CD8-positive, alpha-beta memory T cell (primary cell): ENCODE results near the gene RETREG1. TPM values are rescaled to one million over a fixed set of nuclear protein-coding genes. Genes with fewer than 3 reads are reported as not detected.

Experiments used
- CTCF ChIA-PET: fragments of 350-600 bp; sonication (Branson Sonifier 250); formaldehyde crosslinking; loops from one replicate; lab custom pipeline; 2021; ENCODE audit warnings: antibody characterized with exemption; lab: Charles Lee
- POLR2A ChIA-PET: fragments of 350-600 bp; sonication (Branson Sonifier 250); formaldehyde crosslinking; loops from one replicate; lab custom pipeline; 2021; ENCODE audit warnings: antibody characterized with exemption; lab: Charles Lee
- DNase-seq, 5 donors: peaks; one replicate each; pipeline versions ENCODE4 v3.0.0 to v3.0.0-alpha.2; 2020 to 2022; ENCODE audit warnings: mixed read lengths in 1 of 5
- H3K27ac ChIP-seq: one replicate; pipeline ENCODE4 v1.7.0; 2013; ENCODE audit warnings: low read depth, mild to moderate bottlenecking, low read length, moderate library complexity
- H3K27me3 ChIP-seq: 2 replicates; pipeline ENCODE4 v1.7.0; 2013; ENCODE audit warnings: low read length, mild to moderate bottlenecking; ENCODE audit not compliant: insufficient read depth, poor library complexity, severe bottlenecking
- H3K36me3 ChIP-seq: 2 replicates; pipeline ENCODE4 v1.7.0; 2013; ENCODE audit warnings: mild to moderate bottlenecking, low read length, moderate library complexity; ENCODE audit not compliant: insufficient read depth
- H3K4me1 ChIP-seq: 2 replicates; pipeline ENCODE4 v1.7.0; 2013; ENCODE audit warnings: mild to moderate bottlenecking, low read length, moderate library complexity; ENCODE audit not compliant: insufficient read depth
- H3K4me3 ChIP-seq: 2 replicates; pipeline ENCODE4 v1.7.0; 2013; ENCODE audit warnings: mild to moderate bottlenecking, low read length
- H3K9me3 ChIP-seq: 2 replicates; pipeline ENCODE4 v1.7.0; 2013; ENCODE audit warnings: mild to moderate bottlenecking, low read length
- H3K27ac Mint-ChIP-seq, 8 donors: one replicate each; pipeline ENCODE4 v1.8.0; 2020 to 2021; ENCODE audit warnings: mixed read lengths in 8 of 8, mild to moderate bottlenecking in 6 of 8, inconsistent platforms in 3 of 8, moderate library complexity in 3 of 8
- H3K27me3 Mint-ChIP-seq, 2 donors: one replicate each; pipeline ENCODE4 v1.8.0; 2020 to 2021; ENCODE audit warnings: mixed read lengths in 2 of 2, mild to moderate bottlenecking in 1 of 2, moderate library complexity in 1 of 2
- H3K36me3 Mint-ChIP-seq, 3 donors: one replicate each; pipeline ENCODE4 v1.8.0; 2020 to 2021; ENCODE audit warnings: mixed read lengths in 3 of 3, inconsistent platforms in 1 of 3, mild to moderate bottlenecking in 1 of 3
- H3K4me1 Mint-ChIP-seq, 3 donors: one replicate each; pipeline ENCODE4 v1.8.0; 2020 to 2021; ENCODE audit warnings: mixed read lengths in 3 of 3, inconsistent platforms in 1 of 3, mild to moderate bottlenecking in 1 of 3
- H3K4me3 Mint-ChIP-seq, 7 donors: one replicate each; pipeline ENCODE4 v1.8.0; 2020 to 2021; ENCODE audit warnings: mixed read lengths in 7 of 7, mild to moderate bottlenecking in 6 of 7, moderate library complexity in 4 of 7, inconsistent platforms in 2 of 7
- H3K9me3 Mint-ChIP-seq, 5 donors: one replicate each; pipeline ENCODE4 v1.8.0; 2020 to 2022; ENCODE audit warnings: mixed read lengths in 5 of 5, mild to moderate bottlenecking in 3 of 5, moderate library complexity in 2 of 5, inconsistent platforms in 1 of 5
- polyA plus RNA-seq: library from polyadenylated mRNA; unstranded; fragments of 300-500 nt; fragmentation: Illumina TruSeq; gene quantifications from one replicate; pipeline ENCODE4 v1.2.3, GENCODE V29; 2021
- total RNA-seq, 2 experiments: library from RNA; stranded (reverse); gene quantifications; one replicate each; pipeline ENCODE4 v1.2.3, GENCODE V29; 2021

The RETREG1 gene
- total and polyA plus RNA-seq, 3 experiments from 2014 or later, result 11.4 to 48.1 (median 12.1) TPM

GRCh38 chr5:16531063-16531648 is 85.6 kb downstream of the RETREG1 start:
- H3K27me3 ChIP-seq, result no peaks in the 10 kb centered on the region
- CTCF ChIA-PET, result interaction anchor here (1.0 kb wide), 1 partner anchor 12 kb away, joined by 4 read pairs; no protein-coding TSS in a partner anchor

GRCh38 chr5:16529306-16529705 is 87.5 kb downstream of the RETREG1 start:
- Histone ChIP-seq H3K4me1 (no peaks in the 10 kb centered on the region), H3K4me3 (no peak overlapping the region), H3K27ac (no peak overlapping the region), H3K36me3 (no peaks in the 10 kb centered on the region), H3K9me3 (no peaks in the 10 kb centered on the region), H3K27me3 (no peaks in the 10 kb centered on the region)
- Mint-ChIP-seq H3K27ac (no peak overlapping the region), H3K27me3 (no peaks in the 10 kb centered on the region), H3K9me3 (no peaks in the 10 kb centered on the region), H3K4me1 (peaks cover 2 to 44% (median 15%) of the 10 kb centered on the region in 3 donors), H3K4me3 (no peak overlapping the region), H3K36me3 (peaks cover 2 to 16% (median 2%) of the 10 kb centered on the region in 3 donors)
- POLR2A ChIA-PET, result no interaction called here
- CTCF ChIA-PET, result no interaction called here
- DNase-seq, result no peak

More at GRCh38 chr5:16531063-16531648, 85.6 kb downstream of the RETREG1 start:
- no peak for DNase-seq
- POLR2A ChIA-PET, result no interaction called here
- no peaks in the 10 kb centered on the region for H3K36me3 ChIP-seq
- Mint-ChIP-seq H3K36me3 (peaks cover 2 to 16% (median 4%) of the 10 kb centered on the region in 3 donors), H3K9me3 (no peaks in the 10 kb centered on the region), H3K4me1 (peaks cover 2 to 41% (median 12%) of the 10 kb centered on the region in 3 donors), H3K4me3 (no peak overlapping the region), H3K27me3 (no peaks in the 10 kb centered on the region), H3K27ac (no peak overlapping the region)
- H3K4me3 ChIP-seq, result no peak overlapping the region
- no peak overlapping the region for H3K27ac ChIP-seq
- no peaks in the 10 kb centered on the region for H3K9me3 ChIP-seq
- no peaks in the 10 kb centered on the region for H3K4me1 ChIP-seq

GRCh38 chr5:16528382-16529110 is 88.3 kb downstream of the RETREG1 start:
- Mint-ChIP-seq H3K4me1 (peaks cover 9 to 44% (median 20%) of the 10 kb centered on the region in 3 donors), H3K27me3 (no peaks in the 10 kb centered on the region), H3K4me3 (no peak overlapping the region), H3K9me3 (no peaks in the 10 kb centered on the region), H3K27ac (peak overlapping the region in 1 of 8 donors; percentile 36), H3K36me3 (peaks cover 0 to 16% (median 9%) of the 10 kb centered on the region in 3 donors)
- Histone ChIP-seq H3K27ac (no peak overlapping the region), H3K36me3 (no peaks in the 10 kb centered on the region), H3K4me1 (peaks cover 3% of the 10 kb centered on the region), H3K27me3 (no peaks in the 10 kb centered on the region), H3K4me3 (no peak overlapping the region), H3K9me3 (no peaks in the 10 kb centered on the region)
- POLR2A ChIA-PET, result no interaction called here
- no peak for DNase-seq
- CTCF ChIA-PET, result interaction anchor here (1.3 to 2.0 kb wide), 2 partner anchors 9 to 16 kb away, joined by 3 to 5 read pairs; no protein-coding TSS in a partner anchor

- peaks cover 0 to 2% of the 10 kb centered on the region in 2 donors for H3K27me3 Mint-ChIP-seq
- Histone ChIP-seq H3K27ac (no peak overlapping the region), H3K27me3 (no peaks in the 10 kb centered on the region), H3K9me3 (no peaks in the 10 kb centered on the region), H3K4me1 (peaks cover 3% of the 10 kb centered on the region), H3K4me3 (no peak overlapping the region), H3K36me3 (no peaks in the 10 kb centered on the region)
- ChIA-PET POLR2A (no interaction called here), CTCF (no interaction called here)
- no peak overlapping the region for H3K4me3 Mint-ChIP-seq
- H3K9me3 Mint-ChIP-seq, result no peaks in the 10 kb centered on the region
- peaks cover 0 to 17% (median 11%) of the 10 kb centered on the region in 3 donors for H3K36me3 Mint-ChIP-seq
- DNase-seq, result no peak
- peak overlapping the region in 1 of 8 donors; percentile 40 for H3K27ac Mint-ChIP-seq
- peaks cover 19 to 50% (median 30%) of the 10 kb centered on the region in 3 donors for H3K4me1 Mint-ChIP-seq
These were observed 91.1 kb downstream of the RETREG1 start for GRCh38 chr5:16525651-16526050.

- peaks cover 0 to 17% (median 11%) of the 10 kb centered on the region in 3 donors for H3K36me3 Mint-ChIP-seq
- POLR2A ChIA-PET, result no interaction called here
- H3K4me1 Mint-ChIP-seq, result peaks cover 25 to 54% (median 31%) of the 10 kb centered on the region in 3 donors
- H3K9me3 ChIP-seq, result no peaks in the 10 kb centered on the region
- no peak overlapping the region for H3K4me3 Mint-ChIP-seq
- no peak overlapping the region for H3K4me3 ChIP-seq
- CTCF ChIA-PET, result no interaction called here
- DNase-seq, result no peak
- H3K27me3 Mint-ChIP-seq, result peaks cover 0 to 2% of the 10 kb centered on the region in 2 donors
- no peaks in the 10 kb centered on the region for H3K27me3 ChIP-seq
- no peaks in the 10 kb centered on the region for H3K9me3 Mint-ChIP-seq
- H3K4me1 ChIP-seq, result peaks cover 3% of the 10 kb centered on the region
- H3K27ac Mint-ChIP-seq, result peak overlapping the region in 1 of 8 donors; percentile 6
- H3K27ac ChIP-seq, result no peak overlapping the region
- H3K36me3 ChIP-seq, result no peaks in the 10 kb centered on the region
These were observed 92.5 kb downstream of the RETREG1 start for GRCh38 chr5:16524286-16524685.

- peaks cover 0 to 13% (median 11%) of the 10 kb centered on the region in 3 donors for H3K36me3 Mint-ChIP-seq
- no peak overlapping the region for H3K4me3 Mint-ChIP-seq
- peak overlapping the region in 1 of 8 donors; percentile 40 for H3K27ac Mint-ChIP-seq
- no peak overlapping the region for H3K4me3 ChIP-seq
- peaks cover 0 to 2% of the 10 kb centered on the region in 2 donors for H3K27me3 Mint-ChIP-seq
- ChIA-PET CTCF (no interaction called here), POLR2A (no interaction called here)
- peaks cover 31 to 60% (median 38%) of the 10 kb centered on the region in 3 donors for H3K4me1 Mint-ChIP-seq
- no peaks in the 10 kb centered on the region for H3K27me3 ChIP-seq
- H3K9me3 ChIP-seq, result no peaks in the 10 kb centered on the region
- H3K4me1 ChIP-seq, result peaks cover 3% of the 10 kb centered on the region
- H3K36me3 ChIP-seq, result no peaks in the 10 kb centered on the region
- no peaks in the 10 kb centered on the region for H3K9me3 Mint-ChIP-seq
- H3K27ac ChIP-seq, result no peak overlapping the region
- no peak for DNase-seq
These were observed 95.0 kb downstream of the RETREG1 start for GRCh38 chr5:16521521-16522483.

- peak overlapping the region in 2 of 8 donors; percentile 35 to 37 for H3K27ac Mint-ChIP-seq
These were observed 96.0 kb downstream of the RETREG1 start for GRCh38 chr5:16520841-16521240.

More at GRCh38 chr5:16520841-16521240, 96.0 kb downstream of the RETREG1 start:
- Histone ChIP-seq H3K4me3 (no peak overlapping the region), H3K9me3 (no peaks in the 10 kb centered on the region), H3K36me3 (no peaks in the 10 kb centered on the region), H3K27ac (no peak overlapping the region), H3K4me1 (peaks cover 3% of the 10 kb centered on the region), H3K27me3 (no peaks in the 10 kb centered on the region)
- peaks cover 31 to 62% (median 39%) of the 10 kb centered on the region in 3 donors for H3K4me1 Mint-ChIP-seq
- CTCF ChIA-PET, result no interaction called here
- DNase-seq, result no peak
- H3K4me3 Mint-ChIP-seq, result no peak overlapping the region
- POLR2A ChIA-PET, result no interaction called here
- peaks cover 0 to 11% (median 10%) of the 10 kb centered on the region in 3 donors for H3K36me3 Mint-ChIP-seq
- H3K9me3 Mint-ChIP-seq, result no peaks in the 10 kb centered on the region
- peaks cover 0 to 2% of the 10 kb centered on the region in 2 donors for H3K27me3 Mint-ChIP-seq
